DOHH2 (cell line): ENCODE data around the gene PLCD4.
A peak's percentile ranks its signal among the peaks of the same experiment; 100 is the strongest.

Experiments used
- H3F3A ChIP-seq: fragments of 200-600 bp; sonication (generic), shearing (Covaris generic); 2 replicates; pipeline ENCODE4 v1.6.0; 2016; ENCODE audit warnings: antibody characterized with exemption, mild to moderate bottlenecking; ENCODE audit not compliant: control insufficient read depth, insufficient read depth
- H3K27ac ChIP-seq: fragments of 200-600 bp; sonication (generic); 2 replicates; pipeline ENCODE4 v1.5.1; 2014; ENCODE audit warnings: low read depth, mild to moderate bottlenecking, low read length, moderate library complexity
- H3K27me3 ChIP-seq: fragments of 200-600 bp; sonication (generic); 2 replicates; pipeline ENCODE4 v1.6.1; 2014; ENCODE audit warnings: mild to moderate bottlenecking, low read length, mixed read lengths; ENCODE audit not compliant: control insufficient read depth
- H3K36me3 ChIP-seq: fragments of 200-600 bp; sonication (generic); 2 replicates; pipeline ENCODE4 v1.6.1; 2014; ENCODE audit warnings: mild to moderate bottlenecking, low read length, moderate library complexity, mixed read lengths; ENCODE audit not compliant: control insufficient read depth
- H3K4me1 ChIP-seq: fragments of 200-600 bp; sonication (generic); 2 replicates; pipeline ENCODE4 v1.6.1; 2014; ENCODE audit warnings: mild to moderate bottlenecking, low read length, mixed read lengths; ENCODE audit not compliant: control insufficient read depth
- H3K4me2 ChIP-seq: fragments of 200-600 bp; sonication (generic); 2 replicates; pipeline ENCODE4 v1.6.0; 2014; ENCODE audit warnings: mild to moderate bottlenecking, low read length, moderate library complexity
- H3K4me3 ChIP-seq: fragments of 200-600 bp; sonication (generic); 2 replicates; pipeline ENCODE4 v1.5.1; 2014; ENCODE audit warnings: mild to moderate bottlenecking, low read length, mixed read lengths
- H3K79me2 ChIP-seq: fragments of 200-600 bp; sonication (generic); 2 replicates; pipeline ENCODE4 v1.6.1; 2014; ENCODE audit warnings: mild to moderate bottlenecking, low read length, mixed read lengths; ENCODE audit not compliant: control insufficient read depth
- H3K9me2 ChIP-seq: fragments of 200-600 bp; sonication (generic); replicated peaks from 2 replicates; pipeline ENCODE4 v1.6.1; 2014; ENCODE audit warnings: mild to moderate bottlenecking, low read length, mixed read lengths; ENCODE audit not compliant: control insufficient read depth
- H3K9me3 ChIP-seq: fragments of 200-600 bp; sonication (generic); 2 replicates; pipeline ENCODE4 v1.6.1; 2014; ENCODE audit warnings: antibody characterized with exemption, low read length, mixed read lengths; ENCODE audit not compliant: control insufficient read depth, insufficient read depth
- H4K20me1 ChIP-seq: fragments of 200-600 bp; sonication (generic); 2 replicates; pipeline ENCODE4 v1.6.0; 2014; ENCODE audit warnings: low read depth, mild to moderate bottlenecking, antibody characterized with exemption, low read length, moderate library complexity; ENCODE audit not compliant: control insufficient read depth, insufficient read depth
- CTCF ChIP-seq: fragments of 200-600 bp; sonication (generic); IDR thresholded peaks from one replicate; pipeline ENCODE4 v1.5.1; 2014; ENCODE audit warnings: antibody characterized with exemption, mild to moderate bottlenecking, low read depth, low read length; ENCODE audit not compliant: poor library complexity, severe bottlenecking
- EZH2phosphoT487 ChIP-seq: fragments of 200-600 bp; sonication (generic); IDR thresholded peaks from 2 replicates; pipeline ENCODE4 v1.6.1; 2017; ENCODE audit warnings: borderline replicate concordance, mild to moderate bottlenecking, antibody characterized with exemption, low read length, moderate library complexity, mixed read lengths

Gene PLCD4

GRCh38 chr2:218568190-218569037 is 39.3 kb upstream of the PLCD4 start, which contains the start of the genes CNOT9 and USP37:
Gene CNOT9, plus strand, starts transcription at chr2:218568839. Its CDS starts 116 bp downstream, at chr2:218568955.
Gene USP37, minus strand, starts transcription at chr2:218568351. Its CDS starts 9,698 bp downstream, at chr2:218558653.
- Histone ChIP-seq H3K27ac (peak within 1 kb of the TSS; percentile 83), H3K4me3 (peak within 1 kb of the TSS; percentile 83), H3K9me2 (no peaks in the 10 kb centered on the region), H3K27me3 (no peaks in the 10 kb centered on the region), H3K4me1 (peaks cover 35% of the 10 kb centered on the region), H3F3A (no peaks in the 10 kb centered on the region), H3K4me2 (peak within 1 kb of the TSS; percentile 87), H4K20me1 (peaks cover 10% of the 10 kb centered on the region; the same call in 1 of the 2 replicates), H3K79me2 (peaks cover 97% of the 10 kb centered on the region), H3K36me3 (peaks cover 88% of the 10 kb centered on the region), H3K9me3 (no peaks in the 10 kb centered on the region)
- TF ChIP-seq EZH2phosphoT487 (no peak), CTCF (no peak)

DNA sequence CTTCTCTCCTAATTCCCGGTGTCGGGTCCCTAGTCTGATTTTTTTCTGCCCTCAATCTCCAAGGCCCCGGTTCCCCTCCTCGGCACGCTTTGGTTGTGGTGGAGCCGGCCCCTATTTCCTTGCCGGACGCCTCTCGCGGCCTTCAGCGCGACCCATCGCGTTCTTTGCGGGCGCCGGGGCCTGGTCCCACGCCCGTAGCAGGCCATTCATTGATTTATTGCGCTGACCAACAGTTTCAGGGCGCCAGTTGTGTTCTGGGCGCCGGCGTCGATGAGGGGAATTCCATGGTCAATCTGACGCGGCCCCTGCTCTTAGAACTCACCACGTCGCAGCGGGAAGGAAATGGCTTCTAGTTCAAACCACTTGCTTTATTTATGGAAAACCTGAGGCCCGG is 38.7 kb upstream of the PLCD4 start:
- H4K20me1 ChIP-seq = peaks cover 10% of the 10 kb centered on the region; the same call in 1 of the 2 replicates
- H3F3A ChIP-seq = no peaks in the 10 kb centered on the region
- H3K4me2 ChIP-seq = peak overlapping the region; percentile 87
- no peaks in the 10 kb centered on the region for H3K27me3 ChIP-seq
- H3K27ac ChIP-seq = peak overlapping the region; percentile 83
- H3K4me1 ChIP-seq = peaks cover 35% of the 10 kb centered on the region
- TF ChIP-seq EZH2phosphoT487 (no peak), CTCF (no peak)
- H3K9me2 ChIP-seq = no peaks in the 10 kb centered on the region
- H3K79me2 ChIP-seq = peaks cover 97% of the 10 kb centered on the region
- peaks cover 86% of the 10 kb centered on the region for H3K36me3 ChIP-seq
- peak overlapping the region; percentile 83 for H3K4me3 ChIP-seq
- no peaks in the 10 kb centered on the region for H3K9me3 ChIP-seq

- Histone ChIP-seq H3K27me3 (no peaks in the 10 kb centered on the region), H3K4me3 (peak overlapping the region; percentile 83), H4K20me1 (peaks cover 10% of the 10 kb centered on the region; the same call in 1 of the 2 replicates), H3K4me2 (peak overlapping the region; percentile 87), H3K27ac (peak overlapping the region; percentile 83), H3K9me2 (no peaks in the 10 kb centered on the region), H3K36me3 (peaks cover 88% of the 10 kb centered on the region), H3K4me1 (peaks cover 35% of the 10 kb centered on the region), H3K79me2 (peaks cover 97% of the 10 kb centered on the region), H3F3A (no peaks in the 10 kb centered on the region), H3K9me3 (no peaks in the 10 kb centered on the region)
- TF ChIP-seq CTCF (no peak), EZH2phosphoT487 (no peak)
Observed at GRCh38 chr2:218569661-218570500, 37.8 kb upstream of the PLCD4 start.
